AG09319 (cell line): Measurements from ENCODE around the gene MOB2.

Experiments used
- DNase-seq: peaks from one replicate; pipeline ENCODE4 v3.0.0-alpha.2; 2010; ENCODE audit warnings: low read depth; ENCODE audit errors: extremely low read depth
- CTCF ChIP-seq: IDR thresholded peaks from 2 replicates; pipeline ENCODE4 v1.5.1; 2011; ENCODE audit warnings: low read depth, mild to moderate bottlenecking, inconsistent platforms, low read length, moderate library complexity

Gene MOB2

GRCh38 chr11:1479006-1479677 lies 7.4 kb downstream of the MOB2 start:
- no peak for TF ChIP-seq CTCF
- DNase-seq = no peak

GRCh38 chr11:1478544-1478943 lies 8.0 kb downstream of the MOB2 start:
- TF ChIP-seq CTCF = no peak
- DNase-seq = no peak

GRCh38 chr11:1478011-1478410 lies 8.6 kb downstream of the MOB2 start:
- TF ChIP-seq CTCF = no peak
- DNase-seq = no peak

GRCh38 chr11:1476940-1477736 lies 9.4 kb downstream of the MOB2 start:
- DNase-seq = no peak
- no peak for TF ChIP-seq CTCF

GRCh38 chr11:1475841-1476240 lies 10.7 kb downstream of the MOB2 start:
- no peak for TF ChIP-seq CTCF

GRCh38 chr11:1473786-1474185 lies 12.8 kb downstream of the MOB2 start:
- no peak for DNase-seq
- no peak for TF ChIP-seq CTCF

More at GRCh38 chr11:1475841-1476240, 10.7 kb downstream of the MOB2 start:
- no peak for DNase-seq

GRCh38 chr11:1473011-1473628 lies 13.5 kb downstream of the MOB2 start:
- TF ChIP-seq CTCF = no peak
- DNase-seq = no peak
